Measurements from ENCODE around the gene GABARAP. TPM values are rescaled to one million over a fixed set of nuclear protein-coding genes. Genes with fewer than 3 reads are reported as not detected.

The GABARAP gene
- total and polyA plus RNA-seq, 10 of the 15 experiments (the other 5 are each of a cell fraction or from before 2014, with no cell fraction given) = 134 to 613 (median 285) TPM

DNA sequence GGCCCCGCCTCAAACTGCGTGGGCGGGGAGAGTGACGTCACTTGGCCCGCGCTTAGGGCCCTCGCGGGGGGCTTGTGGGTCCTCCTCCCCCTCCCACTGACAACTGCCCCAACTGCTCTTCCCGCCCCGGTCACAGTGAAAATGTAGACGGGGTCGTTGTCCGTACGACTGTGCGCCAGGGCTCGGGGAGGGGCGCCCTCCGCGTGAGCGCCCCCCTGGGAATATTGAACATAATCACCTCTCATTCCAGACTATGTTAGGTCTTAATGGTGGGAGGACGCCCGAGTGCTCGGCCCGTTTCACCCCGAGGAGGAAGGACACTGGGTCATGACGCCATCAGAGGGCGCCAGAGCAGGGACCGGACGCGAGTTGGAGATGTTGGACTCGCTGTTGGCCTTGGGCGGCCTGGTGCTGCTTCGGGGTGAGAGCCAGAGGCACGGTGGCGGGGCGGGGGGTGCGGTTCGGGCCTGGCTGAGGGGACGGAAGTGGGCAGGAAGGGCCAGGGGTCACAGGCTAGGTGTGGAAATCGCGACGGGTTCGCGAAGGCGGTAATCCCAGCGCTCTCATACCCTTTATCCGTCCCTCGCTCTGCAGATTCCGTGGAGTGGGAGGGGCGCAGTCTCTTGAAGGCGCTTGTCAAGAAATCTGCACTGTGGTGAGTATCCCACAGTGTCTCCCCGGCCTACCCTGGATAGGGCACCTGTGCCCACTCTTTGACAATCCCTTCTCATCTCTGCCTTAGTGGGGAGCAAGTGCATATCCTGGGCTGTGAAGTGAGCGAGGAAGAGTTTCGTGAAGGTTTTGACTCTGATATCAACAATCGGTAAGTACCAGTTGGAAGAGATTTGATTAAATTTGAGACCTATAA is 10.2 kb upstream of the GABARAP start, which contains the start of gene ELP5 (continued):
- TF ChIP-seq MEF2A (IDR thresholded peaks at IDR 0.05; ENCODE audit: insufficient read depth, low read depth, low read length) (no peak), PAX5 (IDR thresholded peaks at IDR 0.05; ENCODE audit: borderline replicate concordance, low read depth, low read length) (peak; percentile 8; the same call in 1 of the 2 replicates), SMAD1 (IDR thresholded peaks at IDR 0.05; ENCODE audit: low read depth, partially characterized antibody) (peak; percentile 36), FOS (IDR thresholded peaks at IDR 0.05; ENCODE audit: borderline replicate concordance, extremely low read depth, insufficient read length) (no peak), MTA2 (IDR thresholded peaks at IDR 0.05; ENCODE audit: low read depth) (peak; percentile 42; the same call in 1 of the 2 replicates), POLR2AphosphoS5 (IDR thresholded peaks at IDR 0.05; ENCODE audit: low read length) (peak; percentile 85), EGR1 (IDR thresholded peaks at IDR 0.05; ENCODE audit: borderline replicate concordance in 1 of 2, low read depth in 2 of 2, low read length in 2 of 2) (peak; percentile 86 to 99), CHD2 (IDR thresholded peaks at IDR 0.05; ENCODE audit: borderline replicate concordance, low read depth, low read length) (peak; percentile 5; the same call in 1 of the 2 replicates), MXI1 (IDR thresholded peaks at IDR 0.05; ENCODE audit: low read depth, low read length) (peak; percentile 83; the same call in 1 of the 2 replicates), PML (IDR thresholded peaks at IDR 0.05; ENCODE audit: low read length) (peak; percentile 93; the same call in 1 of the 2 replicates), POLR2A (IDR thresholded peaks at IDR 0.05; ENCODE audit: low read depth, low read length) (peak; percentile 98), SUPT20H (IDR thresholded peaks at IDR 0.05; ENCODE audit: borderline replicate concordance, control insufficient read depth, low read depth, low read length) (no peak), CBFB (IDR thresholded peaks at IDR 0.05; ENCODE audit: low read depth) (peak; percentile 48; the same call in 1 of the 2 replicates), STAT3 (IDR thresholded peaks at IDR 0.05; ENCODE audit: low read depth, low read length) (no peak), STAT1 (conservative IDR thresholded peaks at IDR 0.05) (peak; percentile 79; the same call in 1 of the 2 replicates)
- TF ChIP-seq, protein P1, sequence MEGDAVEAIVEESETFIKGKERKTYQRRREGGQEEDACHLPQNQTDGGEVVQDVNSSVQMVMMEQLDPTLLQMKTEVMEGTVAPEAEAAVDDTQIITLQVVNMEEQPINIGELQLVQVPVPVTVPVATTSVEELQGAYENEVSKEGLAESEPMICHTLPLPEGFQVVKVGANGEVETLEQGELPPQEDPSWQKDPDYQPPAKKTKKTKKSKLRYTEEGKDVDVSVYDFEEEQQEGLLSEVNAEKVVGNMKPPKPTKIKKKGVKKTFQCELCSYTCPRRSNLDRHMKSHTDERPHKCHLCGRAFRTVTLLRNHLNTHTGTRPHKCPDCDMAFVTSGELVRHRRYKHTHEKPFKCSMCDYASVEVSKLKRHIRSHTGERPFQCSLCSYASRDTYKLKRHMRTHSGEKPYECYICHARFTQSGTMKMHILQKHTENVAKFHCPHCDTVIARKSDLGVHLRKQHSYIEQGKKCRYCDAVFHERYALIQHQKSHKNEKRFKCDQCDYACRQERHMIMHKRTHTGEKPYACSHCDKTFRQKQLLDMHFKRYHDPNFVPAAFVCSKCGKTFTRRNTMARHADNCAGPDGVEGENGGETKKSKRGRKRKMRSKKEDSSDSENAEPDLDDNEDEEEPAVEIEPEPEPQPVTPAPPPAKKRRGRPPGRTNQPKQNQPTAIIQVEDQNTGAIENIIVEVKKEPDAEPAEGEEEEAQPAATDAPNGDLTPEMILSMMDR (IDR thresholded peaks at IDR 0.05 in 2 of 3, conservative IDR thresholded peaks at IDR 0.05 in 1 of 3; ENCODE audit: control insufficient read depth in 2 of 3, extremely low read depth in 1 of 3, insufficient read depth in 1 of 3, low read depth in 3 of 3, low read length in 3 of 3) = peak; percentile 11 to 42 (median 37); a peak in 3 of 6 replicates
- TF ChIP-seq, protein P2, sequence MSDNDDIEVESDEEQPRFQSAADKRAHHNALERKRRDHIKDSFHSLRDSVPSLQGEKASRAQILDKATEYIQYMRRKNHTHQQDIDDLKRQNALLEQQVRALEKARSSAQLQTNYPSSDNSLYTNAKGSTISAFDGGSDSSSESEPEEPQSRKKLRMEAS (IDR thresholded peaks at IDR 0.05; ENCODE audit: low read depth, low read length) = no peak; the same call in 1 of the 2 replicates

All from GM12878 (cell line).